Tongue (tissue), 2 donors: ENCODE measurements around the gene KCNIP2. TPM values are rescaled to one million over a fixed set of nuclear protein-coding genes. Genes with fewer than 3 reads are reported as not detected.

Experiments
- DNase-seq: peaks from one replicate; pipeline ENCODE4 v3.0.0-alpha.2; 2015
- total RNA-seq: library from RNA; depleted of rRNA; stranded (reverse); fragments of >200 nt; gene quantifications from one replicate; pipeline ENCODE4 v1.2.3, GENCODE V29; 2014

KCNIP2 gene
- total RNA-seq, 1 donor from 2014 or later, result 0.92 TPM

- peak; percentile 95 for DNase-seq
These were observed 60.5 kb downstream of the KCNIP2 start, which contains the start of gene NPM3 for GRCh38 chr10:101782811-101783735. Gene NPM3, minus strand, starts transcription at chr10:101783446. Its CDS starts 56 bp downstream, at chr10:101783390.

GRCh38 chr10:101781984-101782810 is 61.4 kb downstream of the KCNIP2 start:
- no peak for DNase-seq

- DNase-seq, result no peak
These were observed 62.0 kb downstream of the KCNIP2 start for GRCh38 chr10:101781655-101781983.

GRCh38 chr10:101780818-101781654 is 62.6 kb downstream of the KCNIP2 start:
- DNase-seq, result peak; percentile 80

GRCh38 chr10:101780187-101780817 is 63.3 kb downstream of the KCNIP2 start:
- DNase-seq, result no peak

GRCh38 chr10:101779544-101780186 is 63.9 kb downstream of the KCNIP2 start:
- DNase-seq, result peak; percentile 79

- peak; percentile 39 for DNase-seq
These were observed 64.6 kb downstream of the KCNIP2 start for GRCh38 chr10:101778781-101779543.

GRCh38 chr10:101778151-101778780 is 65.3 kb downstream of the KCNIP2 start:
- DNase-seq, result no peak

GRCh38 chr10:101777619-101778145 is 65.9 kb downstream of the KCNIP2 start:
- no peak for DNase-seq

- DNase-seq, result no peak
These were observed 67.3 kb downstream of the KCNIP2 start for GRCh38 chr10:101776161-101776817.

Other genes with a start within 250 kb of the KCNIP2 start
- gene FBXW4, start 148.6 kb downstream of the KCNIP2 start, total RNA-seq, result 71.1 TPM
- gene FGF8, start 67.7 kb downstream of the KCNIP2 start, total RNA-seq, result not detected
- gene NPM3, start 60.4 kb downstream of the KCNIP2 start, total RNA-seq, result 34.0 TPM
- 191 TPM for gene OGA, start 25.4 kb downstream of the KCNIP2 start, total RNA-seq
- gene ARMH3, start 212.4 kb upstream of the KCNIP2 start, total RNA-seq, result 20.0 TPM
- gene HPS6, start 221.5 kb upstream of the KCNIP2 start, total RNA-seq, result 23.0 TPM